Transverse colon (tissue), 4 donors: ENCODE measurements around the gene CARS2. TPM values are rescaled to one million over a fixed set of nuclear protein-coding genes. Genes with fewer than 3 reads are reported as not detected.
"Not testable (repeated sequence)": the region's sequence is repeated elsewhere in the genome, so short reads cannot be mapped to it uniquely, and the experiment has no call there.

Source experiments
- DNase-seq: peaks from one replicate; pipeline ENCODE4 v3.0.0-alpha.2; 2019
- H3K27ac ChIP-seq, 4 donors: fragments of 200-600 bp; sonication (generic); 2 replicates each; pipeline ENCODE4 v1.5.1; 2016 to 2018; ENCODE audit warnings: inconsistent platforms in 4 of 4
- H3K27me3 ChIP-seq: fragments of 200-600 bp; sonication (generic); 2 replicates; pipeline ENCODE4 v1.5.1; 2017; ENCODE audit warnings: inconsistent platforms
- H3K36me3 ChIP-seq, 4 donors: fragments of 200-600 bp; sonication (generic); 2 replicates each; pipeline ENCODE4 v1.5.1; 2017 to 2019; ENCODE audit warnings: inconsistent platforms in 4 of 4
- H3K4me1 ChIP-seq, 4 donors: fragments of 200-600 bp; sonication (generic); 2 replicates each; pipeline ENCODE4 v1.5.1; 2017 to 2020; ENCODE audit warnings: inconsistent platforms in 4 of 4
- H3K4me3 ChIP-seq, 4 donors: fragments of 200-600 bp; sonication (generic); 1 replicate in 1 of 4; 2 replicates in 3 of 4; pipeline versions ENCODE4 v1.5.1 to v1.6.1; 2017 to 2019; ENCODE audit warnings: inconsistent platforms in 4 of 4
- H3K9me3 ChIP-seq, 2 donors: fragments of 200-600 bp; sonication (generic); 2 replicates each; pipeline ENCODE4 v1.5.1; 2017 to 2019; ENCODE audit warnings: inconsistent platforms in 2 of 2
- CTCF ChIP-seq, 5 experiments: fragments of 200-600 bp in 3 of 5; fragments of 450-650 bp in 2 of 5; sonication (generic) in 3 of 5; IDR thresholded peaks; 1 replicate in 2 of 5; 2 replicates in 3 of 5; pipeline ENCODE4 v1.5.1; 2016 to 2017; ENCODE audit warnings: antibody characterized with exemption in 5 of 5, inconsistent platforms in 3 of 5, mild to moderate bottlenecking in 2 of 5, moderate library complexity in 1 of 5
- EP300 ChIP-seq: sonication (generic); formaldehyde crosslinking; IDR thresholded peaks from one replicate; pipeline ENCODE4 v1.6.1; 2017; ENCODE audit warnings: antibody characterized with exemption, low read depth
- POLR2A ChIP-seq: fragments of 450-650 bp; IDR thresholded peaks from one replicate; pipeline ENCODE4 v1.6.1; 2016; ENCODE audit warnings: antibody characterized with exemption, mild to moderate bottlenecking, moderate library complexity
- POLR2AphosphoS5 ChIP-seq, 3 donors: sonication (generic); formaldehyde crosslinking; IDR thresholded peaks; one replicate each; pipeline ENCODE4 v1.6.1; 2016; ENCODE audit warnings: antibody characterized with exemption in 3 of 3
- WGBS, 2 donors: methylation state at CpG; one replicate each; pipeline ENCODE4 v1.1.5; 2018; ENCODE audit warnings: low coverage in 1 of 2; 5-methylcytosine and 5-hydroxymethylcytosine counted together
- in situ Hi-C, 4 donors: fragments of 200-750 bp; cut with MboI; loops; one replicate each; pipeline versions ENCODE4 v1.15.0 to v1.15.1; 2017; ENCODE audit warnings: low sequenced_read_pairs in 3 of 4, low pct_ligation_motif_present in 1 of 4, low pct_unique_long_range_greater_than_20kb in 1 of 4
- intact Hi-C: fragments of 100-400 bp; cut with DNase I; formaldehyde crosslinking; loops from one replicate; pipeline ENCODE4 v1.15.1; 2023; ENCODE audit warnings: low total_unique reads
- total RNA-seq, 4 donors: library from RNA; depleted of rRNA; stranded (reverse); fragments of >200 nt; gene quantifications; one replicate each; pipeline ENCODE4 v1.1.0, GENCODE V29; 2016

The CARS2 gene
- total RNA-seq, 4 donors from 2014 or later = 35.2 to 152 (median 56.2) TPM

GRCh38 chr13:110705356-110705825 lies 525 bp downstream of the CARS2 start:
- DNase-seq = no peak
- in situ Hi-C loops (loop anchor here in 2 of 4 donors (10.0 to 25.0 kb wide), 4 partner anchors 91 to 457 kb away; partner anchors contain the start of genes ANKRD10 (in 2 of the 2) and NAXD (in 2 of the 2)), intact Hi-C loops (no loop called here)
- Histone ChIP-seq H3K4me3 (peak overlapping the region; percentile 57 to 91 (median 73)), H3K27me3 (no peaks in the 10 kb centered on the region), H3K4me1 (peaks cover 0 to 22% (median 12%) of the 10 kb centered on the region in 4 donors), H3K9me3 (no peaks in the 10 kb centered on the region), H3K27ac (peak overlapping the region; percentile 78 to 93 (median 90)), H3K36me3 (peaks cover 0 to 1% (median 0%) of the 10 kb centered on the region in 4 donors)
- 2 to 9% methylated on average over 4 to 12 of the region's 12 CpGs for WGBS, 2 donors
- no peak for TF ChIP-seq POLR2AphosphoS5 (IDR thresholded peaks at IDR 0.05)
- peak in 1 of 5 experiments; percentile 30 for TF ChIP-seq CTCF (IDR thresholded peaks at IDR 0.05)
- TF ChIP-seq EP300 = no peak

- TF ChIP-seq CTCF (IDR thresholded peaks at IDR 0.05) (no peak), POLR2A (no peak), POLR2AphosphoS5 (IDR thresholded peaks at IDR 0.05) (no peak), EP300 (no peak)
- H3K36me3 ChIP-seq = peaks cover 0 to 19% (median 5%) of the 10 kb centered on the region in 4 donors
- H3K27ac ChIP-seq = no peak overlapping the region
- no peak for DNase-seq
- in situ Hi-C loops (loop anchor here in 2 of 4 donors (10.0 to 25.0 kb wide), 4 partner anchors 88 to 459 kb away; partner anchors contain the start of genes ANKRD10 (in 2 of the 2) and NAXD (in 2 of the 2)), intact Hi-C loops (no loop called here)
- H3K9me3 ChIP-seq = no peaks in the 10 kb centered on the region
- H3K4me3 ChIP-seq = no peak overlapping the region
- H3K27me3 ChIP-seq = no peaks in the 10 kb centered on the region
- peaks cover 0 to 22% (median 12%) of the 10 kb centered on the region in 4 donors for H3K4me1 ChIP-seq
- 79 to 89% methylated on average over 8 to 15 of the region's 15 CpGs for WGBS, 2 donors
These were observed 3.1 kb downstream of the CARS2 start for GRCh38 chr13:110702591-110703526.

DNA sequence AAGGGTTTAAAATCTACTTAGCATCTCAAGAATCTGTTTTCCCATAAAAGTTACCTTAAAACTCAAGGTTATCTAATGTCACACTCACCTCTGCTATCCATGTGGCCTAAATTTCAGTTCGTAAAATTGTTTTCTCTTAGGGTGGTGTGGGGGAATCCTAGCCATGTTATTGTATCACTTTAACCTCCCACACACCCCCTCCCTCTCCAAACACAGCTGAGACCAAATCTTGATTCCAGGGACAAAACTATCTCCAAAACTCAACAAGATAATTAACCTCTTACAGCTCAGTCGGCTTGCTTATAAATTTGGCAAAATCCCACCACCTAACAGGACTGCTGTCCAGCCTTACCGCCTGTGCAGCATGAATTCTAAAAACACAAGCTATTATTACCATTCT lies 3.8 kb downstream of the CARS2 start:
- Histone ChIP-seq H3K9me3 (no peaks in the 10 kb centered on the region), H3K36me3 (peaks cover 0 to 24% (median 9%) of the 10 kb centered on the region in 4 donors), H3K4me1 (peaks cover 0 to 22% (median 12%) of the 10 kb centered on the region in 4 donors), H3K27ac (no peak overlapping the region), H3K27me3 (no peaks in the 10 kb centered on the region), H3K4me3 (no peak overlapping the region)
- TF ChIP-seq POLR2A = no peak
- no peak for TF ChIP-seq EP300
- TF ChIP-seq CTCF (IDR thresholded peaks at IDR 0.05) = no peak
- TF ChIP-seq POLR2AphosphoS5 (IDR thresholded peaks at IDR 0.05) = no peak
- no peak for DNase-seq
- WGBS, 2 donors = 40 to 49% methylated on average over 3 of the region's 3 CpGs
- intact Hi-C loops (no loop called here), in situ Hi-C loops (loop anchor here in 2 of 4 donors (10.0 to 25.0 kb wide), 4 partner anchors 87 to 460 kb away; partner anchors contain the start of genes ANKRD10 (in 2 of the 2) and NAXD (in 2 of the 2))

- DNase-seq, intact Hi-C loops, H3K4me3 ChIP-seq, H3K27ac ChIP-seq, H3K9me3 ChIP-seq, H3K27me3 ChIP-seq: not testable (repeated sequence)
- 91 to 96% methylated on average over 4 to 7 of the region's 7 CpGs for WGBS, 2 donors
- Histone ChIP-seq H3K4me1 (peaks cover 0 to 14% (median 10%) of the 10 kb centered on the region in 4 donors), H3K36me3 (peaks cover 0 to 25% (median 12%) of the 10 kb centered on the region in 4 donors)
- in situ Hi-C loops = loop anchor here in 2 of 4 donors (10.0 to 25.0 kb wide), 4 partner anchors 86 to 461 kb away; partner anchors contain the start of genes ANKRD10 (in 2 of the 2) and NAXD (in 2 of the 2)
These were observed 4.9 kb downstream of the CARS2 start for GRCh38 chr13:110701061-110701460.
